HG03520 (cell line): ENCODE results near the gene C2CD4D.

Experiments
- ATAC-seq: cut with Tn5 transposase; IDR thresholded peaks from one replicate; pipeline ENCODE4 v1.9.1; 2021; ENCODE audit warnings: mild to moderate bottlenecking, moderate library complexity; ENCODE audit not compliant: unreplicated experiment

C2CD4D gene

DNA sequence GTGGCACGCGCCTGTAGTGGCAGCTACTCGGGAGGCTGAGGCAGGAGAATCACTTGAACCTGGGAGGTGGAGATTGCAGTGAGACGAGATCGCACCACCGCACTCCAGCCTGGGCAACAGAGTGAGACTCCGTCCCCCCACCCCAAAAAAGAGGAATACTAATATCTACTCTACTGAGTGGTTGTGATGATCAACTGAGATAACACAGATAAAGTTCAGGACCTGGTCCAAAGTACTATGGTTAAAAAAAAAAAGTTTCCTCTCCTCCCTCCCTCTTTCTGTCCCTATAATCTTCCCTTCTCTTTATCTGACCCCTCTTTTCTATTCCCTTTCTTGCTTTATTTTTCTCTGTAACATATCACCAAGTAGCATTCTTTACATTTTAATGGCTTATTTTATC lies 4.0 kb downstream of the C2CD4D start:
- ATAC-seq = no peak

DNA sequence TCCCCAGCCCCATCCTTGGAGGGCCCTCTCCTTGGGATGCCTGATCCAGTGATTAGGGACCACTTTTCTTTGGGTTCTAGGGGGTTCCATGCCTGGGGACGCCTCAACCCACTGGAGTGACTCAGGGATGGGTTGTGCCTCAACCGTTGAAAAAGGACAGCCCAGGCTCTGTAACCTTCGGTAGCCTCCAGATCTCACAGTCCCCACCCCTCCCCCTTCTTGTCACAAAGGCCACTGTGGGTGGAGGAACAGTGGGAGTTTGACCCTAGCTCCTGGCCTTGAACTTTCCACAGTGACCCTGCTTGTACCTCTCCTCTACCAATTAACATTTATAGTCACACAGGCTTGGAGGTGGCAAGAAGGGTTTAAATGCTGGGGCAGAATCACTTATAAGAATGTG lies 5.4 kb downstream of the C2CD4D start:
- ATAC-seq = no peak

DNA sequence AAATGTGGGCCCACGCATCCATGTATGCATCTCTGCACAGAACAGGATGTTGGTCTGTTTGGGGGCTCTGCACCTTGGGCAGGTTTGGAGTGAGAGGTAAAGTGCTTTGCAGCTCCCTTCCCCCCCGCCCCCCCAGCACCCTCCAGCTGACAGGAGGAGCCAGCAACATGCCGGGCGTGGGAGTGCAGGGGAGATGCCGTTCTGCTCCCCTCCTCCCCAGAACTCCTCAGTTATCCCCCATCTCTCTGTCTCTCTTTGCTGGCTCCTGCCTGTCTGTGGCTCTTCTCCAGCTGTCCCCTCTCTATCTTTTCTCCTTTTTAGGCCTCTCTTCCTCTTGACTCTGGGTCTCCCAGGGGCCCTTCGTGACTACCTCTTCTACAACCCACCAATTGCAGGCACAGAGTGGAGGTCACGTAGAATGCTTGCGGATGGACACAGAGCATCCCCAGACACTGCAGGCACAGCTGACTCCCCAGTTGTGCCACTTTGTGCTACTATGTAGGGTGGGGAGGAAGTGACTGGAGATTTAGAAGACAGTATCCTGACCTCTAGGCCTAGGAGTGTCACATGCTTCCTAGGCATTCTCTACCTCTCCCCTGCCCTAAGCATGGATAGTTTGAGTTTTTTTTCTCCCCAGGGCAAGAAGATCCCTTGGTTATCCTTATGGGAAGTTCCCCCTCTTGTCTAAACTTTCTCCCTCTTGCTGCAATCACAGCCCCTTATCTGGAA lies 6.3 kb downstream of the C2CD4D start:
- no peak for ATAC-seq

DNA sequence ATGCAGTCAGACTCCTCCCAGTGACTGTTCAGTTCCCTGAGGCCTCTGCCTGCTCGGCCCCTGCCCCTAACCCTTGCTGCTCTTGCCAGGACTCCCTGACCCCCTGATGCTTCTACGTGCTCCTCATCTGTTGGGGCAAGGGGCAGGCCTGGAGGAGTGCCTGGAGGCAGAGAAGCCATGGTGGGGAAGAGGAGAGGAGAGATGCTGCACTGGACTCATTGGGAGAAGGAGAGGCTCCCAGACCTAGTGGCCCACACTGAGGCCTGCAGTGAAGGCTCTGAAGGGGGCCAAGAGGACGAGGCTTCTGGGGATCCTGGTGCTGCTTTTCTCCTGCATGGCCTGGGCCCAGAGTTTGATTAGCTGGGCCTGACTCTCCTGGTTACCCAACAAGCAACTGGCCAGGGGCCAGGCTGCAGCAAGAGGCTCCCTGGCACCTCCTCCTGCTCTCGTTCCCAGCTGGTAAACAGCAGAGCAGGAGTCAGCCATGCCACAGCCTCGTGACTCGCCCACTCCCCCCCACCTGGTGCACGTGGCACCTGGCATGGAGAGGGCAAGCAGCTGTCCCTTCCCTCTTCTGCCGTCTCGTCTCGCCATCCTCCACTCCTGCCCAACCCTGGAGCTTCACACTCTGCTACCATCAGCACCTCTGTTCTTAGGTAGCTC lies 7.2 kb downstream of the C2CD4D start:
- no peak for ATAC-seq

DNA sequence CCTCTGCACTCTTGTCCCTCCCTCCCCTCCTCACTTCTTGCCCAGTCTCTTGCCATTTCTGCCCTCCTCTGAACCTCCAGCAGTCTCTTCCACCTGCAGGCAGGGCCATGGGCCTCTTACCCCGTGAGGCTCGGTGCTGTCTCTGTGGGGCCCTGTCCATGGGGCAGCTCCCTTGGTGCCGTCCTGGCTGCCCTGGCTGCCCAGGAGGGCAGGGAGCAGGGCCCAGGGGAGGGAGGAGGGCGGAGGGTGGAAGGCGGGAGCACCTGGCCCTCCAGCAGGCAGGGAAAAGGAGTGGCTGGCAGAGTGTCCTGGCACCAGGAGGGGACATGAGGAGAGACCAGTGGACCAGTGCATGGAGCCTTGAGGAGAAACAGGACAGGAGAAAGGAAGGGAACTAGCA lies 8.0 kb downstream of the C2CD4D start, which contains the start of gene RORC:
Gene RORC (minus strand): TSS at position 198 of the 400 bp plus-strand sequence. CDS start 38 bp downstream, at position 160.
- no peak for ATAC-seq

- no peak for ATAC-seq
Measured at GRCh38 chr1:151831256-151831591, 8.4 kb downstream of the C2CD4D start.

DNA sequence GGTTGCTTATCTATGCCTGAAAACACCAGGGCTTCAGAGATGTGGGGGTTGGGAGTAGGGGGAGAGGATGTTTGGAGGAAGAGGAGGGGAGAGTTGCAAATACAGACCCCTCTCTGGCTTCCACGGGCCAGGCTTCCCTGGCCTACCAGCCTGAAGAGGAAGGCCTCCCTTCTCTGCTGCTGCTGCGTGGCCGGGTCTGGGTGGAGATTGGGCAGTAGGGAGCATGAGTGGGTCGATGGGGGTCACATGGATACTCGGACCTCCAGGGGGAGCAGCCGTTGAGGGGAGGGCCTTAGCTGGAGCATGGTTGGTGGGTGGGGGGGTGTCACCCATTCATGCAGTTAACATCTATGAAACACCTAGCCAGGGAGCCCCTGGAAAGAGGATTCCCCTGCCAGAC lies 9.6 kb downstream of the C2CD4D start:
- ATAC-seq = no peak

DNA sequence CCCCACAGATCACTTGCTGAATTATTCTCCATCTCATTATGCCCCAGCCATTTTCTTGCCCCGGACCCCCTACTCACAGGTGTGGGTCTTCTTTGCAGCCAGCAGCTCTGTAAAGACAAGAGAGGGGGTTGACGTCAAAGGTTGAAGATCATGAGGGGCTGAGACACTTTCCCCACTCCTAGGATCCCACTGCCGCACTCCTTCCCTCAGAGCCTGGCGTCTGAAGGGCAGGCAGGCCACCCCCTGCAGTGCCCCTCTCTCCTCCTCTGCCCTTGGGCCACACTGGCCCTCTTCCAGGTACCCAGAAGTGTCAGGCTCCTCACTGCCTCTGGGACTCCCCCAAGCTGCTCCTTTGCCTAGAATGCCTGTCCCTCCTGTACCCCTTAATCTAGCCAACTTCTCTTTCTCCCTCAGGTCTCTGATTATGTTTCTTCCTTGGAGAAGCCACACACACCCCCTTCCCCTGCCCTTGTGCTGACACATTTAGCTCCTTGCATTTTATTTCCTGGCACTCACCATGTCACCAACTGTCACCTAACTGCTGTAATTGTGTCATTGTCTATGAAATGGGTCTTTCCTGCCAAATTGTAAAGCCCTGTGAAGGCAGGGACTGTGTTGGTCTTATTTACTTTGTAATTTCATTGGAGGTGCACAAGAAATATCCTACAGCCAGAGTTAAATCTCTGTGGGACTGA lies 10.1 kb downstream of the C2CD4D start:
- no peak for ATAC-seq

DNA sequence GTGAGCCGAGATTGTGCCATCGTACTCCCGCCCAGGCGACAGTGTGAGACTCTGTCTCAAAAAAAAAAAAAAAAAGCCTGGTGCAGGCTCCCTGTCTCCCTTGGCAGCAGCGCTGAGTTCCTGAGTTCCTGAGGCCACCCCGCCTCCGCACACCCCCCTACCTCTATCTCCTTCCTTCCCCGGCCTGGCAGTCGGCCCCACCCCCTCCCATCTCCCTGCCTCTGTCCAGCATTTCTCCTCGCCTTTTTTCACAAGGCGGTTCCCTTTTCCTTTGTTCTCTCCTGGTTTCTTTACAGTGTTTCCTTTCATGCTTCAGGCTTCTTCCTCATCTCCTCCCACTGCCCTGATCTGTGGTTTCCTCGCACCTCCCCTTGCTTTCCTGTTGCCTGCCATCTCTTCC lies 10.7 kb downstream of the C2CD4D start:
- ATAC-seq = no peak

DNA sequence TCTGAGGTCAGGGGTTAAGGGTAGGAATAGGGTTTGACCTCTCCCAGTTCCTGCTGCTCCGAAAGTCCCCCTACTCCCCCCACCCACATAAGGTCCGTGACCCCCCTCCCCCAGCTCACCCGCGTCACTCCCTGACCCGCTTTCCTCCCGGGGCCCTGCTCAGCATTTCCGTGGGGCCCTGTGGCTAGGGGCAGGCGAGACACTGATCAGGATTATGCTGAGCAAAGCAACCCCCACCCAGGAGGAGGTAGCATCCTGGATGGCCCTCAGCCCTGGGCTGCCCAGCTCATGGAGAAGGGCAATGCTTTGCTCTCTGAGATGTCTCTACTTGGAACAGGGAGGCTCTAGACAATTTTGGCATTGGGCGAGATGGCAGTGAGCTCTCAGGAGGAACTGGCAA lies 11.8 kb downstream of the C2CD4D start:
- no peak for ATAC-seq

DNA sequence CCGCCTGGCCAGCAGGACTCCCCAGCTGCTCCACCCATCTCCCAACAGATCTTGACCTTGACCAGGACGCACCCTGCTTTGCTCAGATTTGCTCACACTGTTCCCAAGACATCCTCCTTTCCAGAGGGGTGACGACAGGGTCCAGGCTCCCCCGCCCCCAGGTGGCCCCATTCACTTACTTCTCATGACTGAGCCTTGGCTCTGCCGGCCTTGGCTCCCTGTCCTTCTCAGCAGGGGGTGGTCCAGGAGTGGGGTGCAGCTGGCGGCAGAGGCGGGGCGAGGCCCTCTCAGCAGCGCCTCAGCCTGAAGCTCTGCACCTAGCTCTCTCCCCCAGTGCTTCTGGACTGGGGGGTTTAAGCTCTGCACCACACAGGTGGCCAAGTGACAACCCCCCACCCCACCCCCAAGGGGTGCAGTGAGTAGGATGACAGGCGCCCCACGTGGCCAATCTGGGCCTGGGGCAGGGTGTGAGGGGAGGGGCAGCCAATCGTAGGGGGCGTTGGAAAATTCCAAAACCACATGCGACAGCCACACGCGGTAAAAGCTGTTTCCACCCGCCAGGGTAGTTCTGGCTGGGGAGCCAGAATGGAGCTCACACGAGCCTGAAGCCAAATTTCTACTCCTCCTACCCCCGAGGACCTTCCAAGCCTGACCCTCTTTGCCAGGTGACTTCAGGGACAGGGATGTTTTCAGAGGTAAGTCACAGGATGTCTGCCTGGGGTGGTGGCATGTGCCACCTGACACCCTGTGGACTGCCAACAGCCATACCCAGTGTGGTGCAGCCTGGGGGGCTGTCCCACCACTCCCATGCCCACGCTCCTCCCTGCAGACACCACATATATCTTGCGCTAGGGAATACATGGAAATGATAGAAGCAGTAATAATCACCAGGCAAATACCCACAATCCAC lies 13.6 kb downstream of the C2CD4D start:
- no peak for ATAC-seq

GRCh38 chr1:151825204-151825603 lies 14.4 kb downstream of the C2CD4D start:
- no peak for ATAC-seq

DNA sequence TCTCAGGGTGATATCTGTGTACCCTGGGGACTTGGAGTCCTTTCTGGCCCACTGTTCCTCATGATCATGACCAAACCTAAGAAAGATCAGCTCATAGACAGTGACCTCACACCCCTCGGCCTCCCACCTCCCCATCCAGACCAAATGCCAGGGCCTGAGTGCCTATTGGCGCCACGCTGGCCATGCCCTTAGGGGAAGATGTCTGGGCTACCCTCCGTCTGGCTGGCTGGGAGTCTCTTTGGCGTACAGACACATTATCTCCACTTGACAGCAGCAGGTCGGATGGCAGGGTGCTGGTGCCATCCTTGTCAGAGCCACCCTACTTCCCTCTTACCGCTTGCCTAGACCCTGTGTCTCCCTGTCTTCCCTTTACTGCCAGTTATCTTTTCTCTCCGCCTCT lies 16.4 kb downstream of the C2CD4D start:
- ATAC-seq = no peak

GRCh38 chr1:151822404-151822803 lies 17.2 kb downstream of the C2CD4D start:
- ATAC-seq = no peak

DNA sequence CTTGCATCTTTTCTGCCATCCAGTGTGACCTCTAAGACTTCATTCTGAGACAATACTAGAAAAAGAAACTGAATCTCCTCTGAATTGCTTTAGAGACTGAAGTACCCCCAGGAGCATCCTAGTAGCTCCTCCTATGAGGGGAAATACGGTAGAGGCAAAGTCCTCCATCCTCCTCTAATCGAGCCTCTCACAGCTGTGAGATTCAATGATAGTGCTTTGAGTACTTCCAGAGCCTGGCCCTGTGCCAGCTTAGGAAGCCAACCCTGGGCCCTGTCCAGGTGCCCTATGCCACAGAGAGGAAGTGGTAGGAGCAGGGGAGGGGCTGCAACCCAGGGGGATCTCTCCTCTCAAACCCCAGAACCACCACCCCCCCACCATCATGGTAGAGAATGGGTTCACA lies 18.7 kb downstream of the C2CD4D start:
- ATAC-seq = no peak

- no peak for ATAC-seq
Measured at GRCh38 chr1:151819976-151820623, 19.5 kb downstream of the C2CD4D start.

DNA sequence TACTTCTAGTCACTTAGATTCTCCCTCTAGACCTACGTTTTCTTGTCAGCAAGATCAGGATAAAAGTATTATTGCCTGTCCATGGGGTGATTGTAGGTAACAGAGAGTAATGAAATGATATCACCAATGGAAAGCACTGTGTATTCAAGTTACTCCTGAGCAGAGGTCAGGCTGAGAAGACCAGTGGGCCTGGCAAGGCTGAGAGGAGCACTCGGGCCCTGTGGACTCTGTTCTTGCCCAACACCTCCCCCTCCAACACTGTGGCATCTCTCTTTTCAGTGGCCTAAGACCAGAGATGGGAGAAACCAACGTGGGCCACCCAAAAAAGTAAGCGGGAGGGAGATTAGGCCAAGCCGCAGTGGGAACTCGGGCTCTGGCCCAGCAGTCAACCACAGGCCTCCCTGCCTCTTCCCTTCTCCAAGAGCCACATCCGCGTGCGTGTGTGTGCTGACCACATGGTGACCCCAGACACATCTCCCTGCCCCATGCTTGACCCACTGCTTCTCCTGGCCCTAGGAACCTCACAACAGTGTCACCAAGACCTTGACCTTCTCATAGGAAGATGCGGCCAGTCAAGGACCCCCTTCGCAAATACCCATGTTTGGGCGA lies 20.3 kb downstream of the C2CD4D start:
- ATAC-seq = no peak

DNA sequence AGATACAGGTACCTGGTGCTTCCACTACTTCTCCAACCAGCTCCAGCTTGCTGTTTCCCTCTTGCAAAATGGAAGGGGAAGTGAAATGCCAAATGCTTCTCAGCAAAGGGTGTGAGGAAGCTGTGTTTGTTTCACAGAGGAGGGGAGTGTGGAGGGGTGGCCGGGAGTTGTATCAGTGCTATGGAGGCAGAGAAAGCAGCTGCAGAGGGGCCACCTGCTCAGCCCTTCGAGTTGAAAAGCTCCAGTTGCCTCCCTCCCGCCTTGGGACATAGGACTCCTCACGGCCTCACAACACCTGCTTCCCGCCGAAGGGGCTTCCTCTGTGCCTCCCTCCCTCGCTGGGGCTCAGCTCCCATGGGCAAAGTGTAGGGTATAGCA lies 22.3 kb downstream of the C2CD4D start:
- ATAC-seq = no peak

GRCh38 chr1:151816548-151817352 lies 22.9 kb downstream of the C2CD4D start:
- no peak for ATAC-seq
